Measurements from ENCODE around the gene CD300E.

The CD300E gene

DNA sequence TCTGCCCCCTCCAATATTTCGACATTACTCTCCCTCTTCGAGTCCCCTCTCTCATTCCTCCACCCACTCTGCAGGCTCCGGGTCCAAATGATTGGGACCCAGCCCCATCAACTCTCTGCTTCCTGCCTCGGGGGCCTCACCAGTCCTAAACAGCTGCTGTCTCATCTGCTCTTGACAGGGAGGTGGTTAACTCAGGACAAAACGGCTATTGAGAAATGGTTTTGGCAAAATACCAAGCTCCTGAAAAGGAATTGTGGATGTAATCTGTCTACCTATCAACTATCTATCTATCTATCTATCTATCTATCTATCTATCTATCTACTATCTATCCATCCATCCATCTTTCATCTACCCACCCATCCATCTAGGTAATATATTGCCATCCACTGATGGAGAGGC lies 58.4 kb downstream of the CD300E start:
- DNase-seq, result no peak

GRCh38 chr17:74563358-74563757 lies 60.2 kb downstream of the CD300E start:
- no peak for DNase-seq

GRCh38 chr17:74561586-74561985 lies 62.0 kb downstream of the CD300E start:
- peak in 1 of 2 donors; percentile 18 for DNase-seq
